ENCODE measurements around the gene OR2G2.

The OR2G2 gene, protein sequence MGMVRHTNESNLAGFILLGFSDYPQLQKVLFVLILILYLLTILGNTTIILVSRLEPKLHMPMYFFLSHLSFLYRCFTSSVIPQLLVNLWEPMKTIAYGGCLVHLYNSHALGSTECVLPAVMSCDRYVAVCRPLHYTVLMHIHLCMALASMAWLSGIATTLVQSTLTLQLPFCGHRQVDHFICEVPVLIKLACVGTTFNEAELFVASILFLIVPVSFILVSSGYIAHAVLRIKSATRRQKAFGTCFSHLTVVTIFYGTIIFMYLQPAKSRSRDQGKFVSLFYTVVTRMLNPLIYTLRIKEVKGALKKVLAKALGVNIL

DNA sequence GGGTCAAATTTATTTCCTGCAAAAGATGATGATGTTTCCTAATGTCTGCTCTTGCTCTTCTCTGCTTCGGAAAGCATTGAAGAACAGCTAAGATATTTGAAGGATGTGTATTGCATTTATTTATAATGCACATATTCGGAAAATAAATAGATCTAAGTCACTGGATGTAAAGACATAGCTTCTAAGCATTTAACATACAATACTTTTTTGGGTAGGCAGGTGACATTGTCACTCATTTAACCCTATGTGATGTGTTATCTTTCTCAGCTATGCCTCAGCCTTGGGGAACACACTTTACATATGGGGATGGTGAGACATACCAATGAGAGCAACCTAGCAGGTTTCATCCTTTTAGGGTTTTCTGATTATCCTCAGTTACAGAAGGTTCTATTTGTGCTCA is at the start of gene OR2G2:
TSS of gene OR2G2 (plus strand) at position 301 of the 400 bp plus-strand sequence. CDS start at position 301, 0 bp downstream.
- no peak for DNase-seq (ENCODE audit: low read depth)
- TF ChIP-seq, protein P1, sequence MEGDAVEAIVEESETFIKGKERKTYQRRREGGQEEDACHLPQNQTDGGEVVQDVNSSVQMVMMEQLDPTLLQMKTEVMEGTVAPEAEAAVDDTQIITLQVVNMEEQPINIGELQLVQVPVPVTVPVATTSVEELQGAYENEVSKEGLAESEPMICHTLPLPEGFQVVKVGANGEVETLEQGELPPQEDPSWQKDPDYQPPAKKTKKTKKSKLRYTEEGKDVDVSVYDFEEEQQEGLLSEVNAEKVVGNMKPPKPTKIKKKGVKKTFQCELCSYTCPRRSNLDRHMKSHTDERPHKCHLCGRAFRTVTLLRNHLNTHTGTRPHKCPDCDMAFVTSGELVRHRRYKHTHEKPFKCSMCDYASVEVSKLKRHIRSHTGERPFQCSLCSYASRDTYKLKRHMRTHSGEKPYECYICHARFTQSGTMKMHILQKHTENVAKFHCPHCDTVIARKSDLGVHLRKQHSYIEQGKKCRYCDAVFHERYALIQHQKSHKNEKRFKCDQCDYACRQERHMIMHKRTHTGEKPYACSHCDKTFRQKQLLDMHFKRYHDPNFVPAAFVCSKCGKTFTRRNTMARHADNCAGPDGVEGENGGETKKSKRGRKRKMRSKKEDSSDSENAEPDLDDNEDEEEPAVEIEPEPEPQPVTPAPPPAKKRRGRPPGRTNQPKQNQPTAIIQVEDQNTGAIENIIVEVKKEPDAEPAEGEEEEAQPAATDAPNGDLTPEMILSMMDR (conservative IDR thresholded peaks at IDR 0.05; ENCODE audit: low read length), result no peak

DNA sequence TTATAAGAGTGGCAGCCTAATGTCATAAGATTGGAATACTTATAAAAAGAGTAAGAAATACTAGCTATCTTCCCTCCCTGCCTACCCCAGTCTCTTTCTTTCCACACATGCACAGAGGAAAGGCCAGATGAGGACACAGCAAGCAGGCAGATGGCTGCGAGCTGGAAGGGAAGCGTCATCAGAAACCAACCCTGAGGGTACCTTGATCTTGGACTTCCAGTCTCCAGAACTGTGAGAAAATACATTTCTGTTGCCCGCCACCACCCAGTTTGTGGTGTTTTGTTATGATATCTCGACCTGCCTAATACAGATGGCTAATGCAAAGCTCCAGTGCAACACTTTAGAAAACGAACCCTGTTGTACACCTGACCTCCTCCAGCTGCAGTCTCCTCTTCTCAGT is 49.6 kb upstream of the OR2G2 start:
- no peak for DNase-seq (ENCODE audit: low read depth)
- TF ChIP-seq, protein P1 (conservative IDR thresholded peaks at IDR 0.05; ENCODE audit: low read length), result no peak
- H3K4me3 ChIP-seq (ENCODE audit: low read length), result no peak overlapping the region

More for the DNA sequence above, at the start of gene OR2G2:
- no peak within 1 kb of the TSS for H3K4me3 ChIP-seq (ENCODE audit: low read length)

DNA sequence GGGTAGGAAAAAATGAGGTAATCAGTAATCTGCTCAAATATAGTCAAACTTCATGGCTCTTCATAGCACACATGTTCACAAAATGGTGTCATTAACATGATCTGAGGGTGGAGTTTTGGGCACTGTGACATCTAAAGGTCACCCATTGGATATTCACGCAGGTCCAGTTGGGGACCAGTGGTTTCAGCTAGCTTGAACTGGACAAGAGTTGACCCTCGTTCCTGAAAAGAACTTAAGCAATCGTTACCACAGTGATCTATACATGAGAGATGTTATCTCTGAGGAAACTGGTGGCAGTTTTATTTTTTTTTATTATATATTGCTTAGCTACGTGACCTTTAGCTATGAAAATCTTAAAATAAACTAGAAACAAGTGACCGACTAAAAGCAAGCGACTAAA is 48.9 kb upstream of the OR2G2 start:
- no peak for DNase-seq (ENCODE audit: low read depth)
- H3K4me3 ChIP-seq (ENCODE audit: low read length), result no peak overlapping the region
- TF ChIP-seq, protein P1 (conservative IDR thresholded peaks at IDR 0.05; ENCODE audit: low read length), result no peak

DNA sequence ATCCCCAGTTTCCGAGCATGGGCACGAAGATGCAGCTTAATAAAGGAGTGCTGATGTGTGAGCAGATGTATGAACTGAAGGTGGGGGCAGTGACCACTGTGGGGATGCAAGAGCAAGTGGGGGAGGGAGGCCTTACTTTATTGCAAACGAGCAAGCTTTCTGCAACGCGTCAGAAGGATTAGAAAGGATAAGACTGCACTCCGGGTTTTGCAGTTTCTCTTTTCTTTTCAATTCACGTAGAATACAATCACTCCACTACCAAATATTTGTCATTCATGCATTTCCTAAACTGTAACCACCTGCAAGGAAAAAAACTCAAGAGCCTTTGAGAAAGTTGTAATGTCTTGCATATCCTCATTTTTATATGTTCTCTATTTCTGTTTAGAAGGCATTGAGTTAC is 47.6 kb upstream of the OR2G2 start:
- H3K4me3 ChIP-seq (ENCODE audit: low read length), result no peak overlapping the region
- no peak for DNase-seq (ENCODE audit: low read depth)
- TF ChIP-seq, protein P1 (conservative IDR thresholded peaks at IDR 0.05; ENCODE audit: low read length), result no peak

DNA sequence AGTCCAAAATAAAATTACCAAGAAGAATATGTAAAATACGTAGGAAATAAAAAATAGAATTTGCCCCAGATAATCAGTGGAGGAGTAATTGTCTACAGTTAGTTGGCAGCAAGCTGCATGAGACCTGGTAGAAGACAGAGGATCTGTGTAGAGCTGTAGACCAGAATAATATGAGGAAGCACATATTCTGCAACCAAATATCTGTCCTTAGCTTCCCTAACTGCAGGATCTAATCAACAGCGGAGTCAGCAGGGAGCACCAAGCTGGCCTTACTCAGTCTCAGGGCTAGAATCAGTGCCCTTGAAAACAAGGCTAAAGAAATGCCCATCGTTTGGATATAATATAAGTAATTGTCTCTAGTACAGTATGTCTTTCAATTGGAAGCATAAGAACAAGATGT is 45.3 kb upstream of the OR2G2 start:
- DNase-seq (ENCODE audit: low read depth), result no peak
- no peak overlapping the region for H3K4me3 ChIP-seq (ENCODE audit: low read length)
- TF ChIP-seq, protein P1 (conservative IDR thresholded peaks at IDR 0.05; ENCODE audit: low read length), result no peak

DNA sequence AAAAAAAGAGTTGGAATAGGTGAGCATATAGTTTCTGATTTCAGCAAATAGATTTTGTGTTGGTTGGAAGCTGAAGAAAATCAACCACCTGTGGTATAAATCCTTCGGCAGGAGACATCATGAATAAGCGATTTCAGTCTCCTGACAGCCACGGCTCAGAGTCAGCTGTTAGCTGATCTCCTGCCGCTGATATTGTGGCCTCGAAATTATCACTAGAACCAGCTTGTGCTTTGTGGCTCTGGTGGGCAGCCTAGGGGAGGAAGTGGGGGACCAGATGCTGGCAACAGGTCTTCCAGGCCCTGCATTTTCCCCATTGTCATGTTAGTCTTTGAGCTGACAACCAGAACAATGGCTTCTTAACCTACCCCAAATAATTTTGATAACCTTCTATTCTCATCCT is 40.1 kb upstream of the OR2G2 start:
- TF ChIP-seq, protein P1 (conservative IDR thresholded peaks at IDR 0.05; ENCODE audit: low read length), result no peak
- H3K4me3 ChIP-seq (ENCODE audit: low read length), result no peak overlapping the region
- no peak for DNase-seq (ENCODE audit: low read depth)

DNA sequence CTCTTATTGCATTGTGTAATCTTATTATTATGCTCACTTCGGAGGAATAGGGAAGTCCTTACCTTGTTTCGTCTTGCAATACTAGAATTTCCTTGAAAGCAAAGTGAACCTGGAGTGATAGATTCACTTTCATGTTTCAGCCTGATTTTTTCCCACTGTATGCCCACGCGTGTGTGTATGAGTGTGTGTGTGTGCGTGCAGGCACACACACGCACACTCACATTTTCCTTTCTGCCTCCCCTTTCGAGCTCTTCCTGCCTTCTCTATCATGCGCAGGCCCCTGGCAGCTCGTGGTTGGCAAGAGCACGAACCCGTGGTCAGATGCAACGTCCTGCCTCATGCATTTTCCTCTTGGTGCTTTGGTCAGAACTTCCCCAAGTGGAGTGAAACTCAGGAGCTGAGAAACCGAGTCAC is 39.4 kb upstream of the OR2G2 start, which contains the start of gene GCSAML:
TSS of gene GCSAML (plus strand) at position 366 of the 414 bp plus-strand sequence. CDS start 58 bp downstream, outside the sequence.
- TF ChIP-seq, protein P1 (conservative IDR thresholded peaks at IDR 0.05; ENCODE audit: low read length), result no peak
- H3K4me3 ChIP-seq (ENCODE audit: low read length), result no peak within 1 kb of the TSS
- DNase-seq (ENCODE audit: low read depth), result no peak

All from AG10803 (cell line).